ENCODE data around the gene FXYD6.

DNA sequence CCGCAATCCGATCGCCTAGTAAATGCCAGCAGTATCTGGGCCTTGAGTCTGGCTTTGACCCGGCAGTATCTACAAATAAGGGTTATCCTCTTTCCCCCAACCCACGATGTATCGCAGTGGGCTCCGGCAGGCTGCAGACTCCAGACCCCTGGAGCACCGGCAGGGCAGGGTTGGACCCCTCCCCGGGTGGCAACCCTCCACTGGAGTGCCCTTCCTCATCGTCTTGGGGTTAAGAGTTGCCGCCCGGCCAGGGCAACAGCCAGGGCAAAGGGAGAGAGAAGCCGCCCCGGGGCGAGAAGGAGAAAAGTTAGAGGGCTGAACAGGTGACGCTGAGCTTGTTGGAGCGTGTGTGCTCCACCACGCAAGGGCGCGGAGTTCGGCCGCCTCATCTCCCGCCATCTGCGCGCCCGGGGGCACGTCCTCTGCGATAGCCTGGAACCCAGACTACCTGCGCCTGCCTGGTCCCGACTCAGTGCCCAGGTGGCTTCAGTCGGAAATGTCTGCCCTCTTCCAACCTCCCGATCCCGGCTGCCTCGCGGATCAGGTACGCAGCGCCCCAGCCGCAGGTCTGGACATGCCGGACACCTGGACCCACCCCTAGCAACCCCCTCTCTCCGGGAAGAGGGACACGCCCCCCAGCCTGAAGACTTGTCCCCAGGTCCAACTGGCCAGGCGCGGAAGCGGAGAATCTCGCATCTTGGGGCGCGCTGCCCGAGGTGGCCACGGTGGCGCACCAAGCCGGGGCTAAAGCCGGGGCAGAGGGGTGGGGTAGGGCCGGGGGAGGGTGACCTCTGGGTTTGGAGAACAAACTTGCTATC lies 80.6 kb downstream of the FXYD6 start:
- TF ChIP-seq, protein P1, sequence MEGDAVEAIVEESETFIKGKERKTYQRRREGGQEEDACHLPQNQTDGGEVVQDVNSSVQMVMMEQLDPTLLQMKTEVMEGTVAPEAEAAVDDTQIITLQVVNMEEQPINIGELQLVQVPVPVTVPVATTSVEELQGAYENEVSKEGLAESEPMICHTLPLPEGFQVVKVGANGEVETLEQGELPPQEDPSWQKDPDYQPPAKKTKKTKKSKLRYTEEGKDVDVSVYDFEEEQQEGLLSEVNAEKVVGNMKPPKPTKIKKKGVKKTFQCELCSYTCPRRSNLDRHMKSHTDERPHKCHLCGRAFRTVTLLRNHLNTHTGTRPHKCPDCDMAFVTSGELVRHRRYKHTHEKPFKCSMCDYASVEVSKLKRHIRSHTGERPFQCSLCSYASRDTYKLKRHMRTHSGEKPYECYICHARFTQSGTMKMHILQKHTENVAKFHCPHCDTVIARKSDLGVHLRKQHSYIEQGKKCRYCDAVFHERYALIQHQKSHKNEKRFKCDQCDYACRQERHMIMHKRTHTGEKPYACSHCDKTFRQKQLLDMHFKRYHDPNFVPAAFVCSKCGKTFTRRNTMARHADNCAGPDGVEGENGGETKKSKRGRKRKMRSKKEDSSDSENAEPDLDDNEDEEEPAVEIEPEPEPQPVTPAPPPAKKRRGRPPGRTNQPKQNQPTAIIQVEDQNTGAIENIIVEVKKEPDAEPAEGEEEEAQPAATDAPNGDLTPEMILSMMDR (IDR thresholded peaks at IDR 0.05) = no peak
- no peak for TF ChIP-seq EP300 (IDR thresholded peaks at IDR 0.05)
